Panc1 (cell line): ENCODE data around the gene ZRANB1. TPM values are rescaled to one million over a fixed set of nuclear protein-coding genes. Genes with fewer than 3 reads are reported as not detected.

Source experiments
- ATAC-seq: fragments of 200-7000 bp; cut with Tn5 transposase; 2 replicates; pipeline ENCODE4 v1.9.1; 2020; ENCODE audit warnings: mild to moderate bottlenecking, moderate library complexity
- BruUV-seq: library from RNA; stranded (reverse); fragments of 400-500 nt; replicated peaks from 2 replicates; lab custom pipeline; 2021; lab: Mats Ljungman, UMichigan
- CTCF ChIA-PET: fragments of 300-600 bp; sonication (Branson Sonifier 250); formaldehyde crosslinking; loops from one replicate; lab custom pipeline; 2022; ENCODE audit warnings: antibody characterized with exemption; lab: Charles Lee
- POLR2A ChIA-PET: fragments of 300-600 bp; sonication (Branson Sonifier 250); formaldehyde crosslinking; loops from one replicate; lab custom pipeline; 2022; ENCODE audit warnings: antibody characterized with exemption; lab: Charles Lee
- DNase-seq: peaks from one replicate; pipeline ENCODE4 v3.0.0-alpha.2; 2010; ENCODE audit warnings: low read depth, low spot score
- H3K27ac ChIP-seq: 2 replicates; pipeline ENCODE4 v1.5.1; 2011; ENCODE audit warnings: mild to moderate bottlenecking, low read length, inconsistent platforms
- H3K27me3 ChIP-seq: fragments of 200-500 bp; sonication (Bioruptor generic); 2 replicates; pipeline ENCODE4 v1.6.0; 2014; ENCODE audit warnings: low read length, inconsistent platforms; ENCODE audit not compliant: control insufficient read depth, insufficient read depth
- H3K36me3 ChIP-seq: fragments of 200-500 bp; sonication (Bioruptor generic); 2 replicates; pipeline ENCODE4 v1.5.1; 2014; ENCODE audit warnings: inconsistent platforms, mild to moderate bottlenecking, low read length, moderate library complexity; ENCODE audit not compliant: control insufficient read depth, insufficient read depth
- H3K4me1 ChIP-seq: 2 replicates; pipeline ENCODE4 v1.5.1; 2011; ENCODE audit warnings: inconsistent platforms, mild to moderate bottlenecking, low read length, moderate library complexity; ENCODE audit not compliant: control insufficient read depth, insufficient read depth
- H3K4me3 ChIP-seq, 2 experiments: 2 replicates each; pipeline ENCODE4 v1.5.1; 2011 to 2012; ENCODE audit warnings: low read depth in 2 of 2, low read length in 2 of 2, mild to moderate bottlenecking in 2 of 2, inconsistent platforms in 1 of 2, moderate library complexity in 1 of 2
- H3K9me3 ChIP-seq: fragments of 200-500 bp; sonication (Bioruptor generic); 2 replicates; pipeline ENCODE4 v1.5.1; 2014; ENCODE audit warnings: low read depth, mild to moderate bottlenecking, inconsistent platforms, low read length, moderate library complexity; ENCODE audit not compliant: control insufficient read depth, insufficient read depth
- POLR2AphosphoS5 ChIP-seq: IDR thresholded peaks from 2 replicates; pipeline ENCODE4 v1.6.1; 2012; ENCODE audit warnings: mild to moderate bottlenecking, low read depth, low read length, moderate library complexity
- SIN3A ChIP-seq: IDR thresholded peaks from 2 replicates; pipeline ENCODE4 v1.6.1; 2012; ENCODE audit warnings: low read depth, mild to moderate bottlenecking, low read length, moderate library complexity, borderline replicate concordance; ENCODE audit not compliant: insufficient read depth
- TCF7L2 ChIP-seq: IDR thresholded peaks from 2 replicates; pipeline ENCODE4 v1.6.1; 2011; ENCODE audit warnings: mild to moderate bottlenecking, low read depth, low read length, inconsistent platforms
- in situ Hi-C: cut with HindIII; loops from 2 replicates; pipeline ENCODE4 v1.10.0; 2016; ENCODE audit warnings: low sequenced_read_pairs, low pct_unique_long_range_greater_than_20kb
- intact Hi-C: fragments of 100-400 bp; cut with micrococcal nuclease; formaldehyde crosslinking; loops from one replicate; pipeline ENCODE4 v1.10.0; 2022; ENCODE audit not compliant: unreplicated experiment
- total RNA-seq: library from RNA; stranded (reverse); gene quantifications from one replicate; pipeline ENCODE4 v1.2.1, GENCODE V29; 2021; ENCODE audit not compliant: unreplicated experiment
- TF ChIP-seq, protein P1 (sequence below): fragments of 450-650 bp; IDR thresholded peaks from 2 replicates; pipeline ENCODE4 v1.5.1; 2017; ENCODE audit warnings: mild to moderate bottlenecking
- TF ChIP-seq, protein P2 (sequence below), 2 experiments: IDR thresholded peaks; 2 replicates each; pipeline ENCODE4 v1.6.1; 2011 to 2012; ENCODE audit warnings: low read depth in 2 of 2, control low read depth in 1 of 2, low read length in 1 of 2, mild to moderate bottlenecking in 1 of 2, moderate library complexity in 1 of 2; ENCODE audit not compliant: insufficient read depth in 1 of 2

The ZRANB1 gene
- total RNA-seq, 1 experiment from 2014 or later = 23.2 TPM

DNA sequence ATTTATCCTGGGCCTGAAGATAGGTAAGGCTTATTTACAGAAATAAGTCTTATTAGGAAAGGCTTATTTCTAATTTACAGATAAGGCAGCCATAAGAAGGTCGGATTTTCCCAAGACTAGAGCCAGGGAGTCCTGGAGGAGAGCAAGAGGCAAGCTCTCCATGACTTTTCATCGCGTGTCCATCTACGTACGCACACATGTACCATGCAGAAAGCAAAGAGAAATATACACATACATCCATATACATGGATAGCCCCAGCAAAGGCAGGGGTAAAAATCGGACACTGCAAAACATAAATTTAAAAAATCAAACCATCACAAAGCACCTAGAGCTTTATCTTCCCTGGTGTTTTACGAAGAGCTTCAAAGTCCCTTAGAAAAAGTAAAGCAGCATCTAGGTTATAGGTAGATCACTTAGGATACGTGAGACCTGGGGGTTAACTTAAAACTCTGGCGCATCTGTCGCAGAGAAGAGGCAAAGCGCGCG lies 25.8 kb upstream of the ZRANB1 start:
- BruUV-seq = TSS peak; percentile 93
- ChIA-PET CTCF (no interaction called here), POLR2A (interaction anchor here (0.5 to 0.6 kb wide), 2 partner anchors 107 to 149 kb away, joined by 3 to 7 read pairs; no protein-coding TSS in a partner anchor)
- H3K27ac ChIP-seq = peak overlapping the region; percentile 91
- peak; percentile 17 for ATAC-seq
- in situ Hi-C loops (no loop called here), intact Hi-C loops (no loop called here)
- no peaks in the 10 kb centered on the region for H3K27me3 ChIP-seq
- peak overlapping the region; percentile 80 to 85 for H3K4me3 ChIP-seq
- TF ChIP-seq SIN3A = no peak
- TF ChIP-seq, protein P1, sequence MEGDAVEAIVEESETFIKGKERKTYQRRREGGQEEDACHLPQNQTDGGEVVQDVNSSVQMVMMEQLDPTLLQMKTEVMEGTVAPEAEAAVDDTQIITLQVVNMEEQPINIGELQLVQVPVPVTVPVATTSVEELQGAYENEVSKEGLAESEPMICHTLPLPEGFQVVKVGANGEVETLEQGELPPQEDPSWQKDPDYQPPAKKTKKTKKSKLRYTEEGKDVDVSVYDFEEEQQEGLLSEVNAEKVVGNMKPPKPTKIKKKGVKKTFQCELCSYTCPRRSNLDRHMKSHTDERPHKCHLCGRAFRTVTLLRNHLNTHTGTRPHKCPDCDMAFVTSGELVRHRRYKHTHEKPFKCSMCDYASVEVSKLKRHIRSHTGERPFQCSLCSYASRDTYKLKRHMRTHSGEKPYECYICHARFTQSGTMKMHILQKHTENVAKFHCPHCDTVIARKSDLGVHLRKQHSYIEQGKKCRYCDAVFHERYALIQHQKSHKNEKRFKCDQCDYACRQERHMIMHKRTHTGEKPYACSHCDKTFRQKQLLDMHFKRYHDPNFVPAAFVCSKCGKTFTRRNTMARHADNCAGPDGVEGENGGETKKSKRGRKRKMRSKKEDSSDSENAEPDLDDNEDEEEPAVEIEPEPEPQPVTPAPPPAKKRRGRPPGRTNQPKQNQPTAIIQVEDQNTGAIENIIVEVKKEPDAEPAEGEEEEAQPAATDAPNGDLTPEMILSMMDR = no peak
- TF ChIP-seq, protein P2, sequence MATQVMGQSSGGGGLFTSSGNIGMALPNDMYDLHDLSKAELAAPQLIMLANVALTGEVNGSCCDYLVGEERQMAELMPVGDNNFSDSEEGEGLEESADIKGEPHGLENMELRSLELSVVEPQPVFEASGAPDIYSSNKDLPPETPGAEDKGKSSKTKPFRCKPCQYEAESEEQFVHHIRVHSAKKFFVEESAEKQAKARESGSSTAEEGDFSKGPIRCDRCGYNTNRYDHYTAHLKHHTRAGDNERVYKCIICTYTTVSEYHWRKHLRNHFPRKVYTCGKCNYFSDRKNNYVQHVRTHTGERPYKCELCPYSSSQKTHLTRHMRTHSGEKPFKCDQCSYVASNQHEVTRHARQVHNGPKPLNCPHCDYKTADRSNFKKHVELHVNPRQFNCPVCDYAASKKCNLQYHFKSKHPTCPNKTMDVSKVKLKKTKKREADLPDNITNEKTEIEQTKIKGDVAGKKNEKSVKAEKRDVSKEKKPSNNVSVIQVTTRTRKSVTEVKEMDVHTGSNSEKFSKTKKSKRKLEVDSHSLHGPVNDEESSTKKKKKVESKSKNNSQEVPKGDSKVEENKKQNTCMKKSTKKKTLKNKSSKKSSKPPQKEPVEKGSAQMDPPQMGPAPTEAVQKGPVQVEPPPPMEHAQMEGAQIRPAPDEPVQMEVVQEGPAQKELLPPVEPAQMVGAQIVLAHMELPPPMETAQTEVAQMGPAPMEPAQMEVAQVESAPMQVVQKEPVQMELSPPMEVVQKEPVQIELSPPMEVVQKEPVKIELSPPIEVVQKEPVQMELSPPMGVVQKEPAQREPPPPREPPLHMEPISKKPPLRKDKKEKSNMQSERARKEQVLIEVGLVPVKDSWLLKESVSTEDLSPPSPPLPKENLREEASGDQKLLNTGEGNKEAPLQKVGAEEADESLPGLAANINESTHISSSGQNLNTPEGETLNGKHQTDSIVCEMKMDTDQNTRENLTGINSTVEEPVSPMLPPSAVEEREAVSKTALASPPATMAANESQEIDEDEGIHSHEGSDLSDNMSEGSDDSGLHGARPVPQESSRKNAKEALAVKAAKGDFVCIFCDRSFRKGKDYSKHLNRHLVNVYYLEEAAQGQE (IDR thresholded peaks at IDR 0.05; ENCODE audit: insufficient read depth in 1 of 2, low read depth in 2 of 2, low read length in 1 of 2) = no peak
- no peak for TF ChIP-seq POLR2AphosphoS5
- no peak for TF ChIP-seq TCF7L2
- H3K9me3 ChIP-seq = no peaks in the 10 kb centered on the region
- peaks cover 26% of the 10 kb centered on the region for H3K4me1 ChIP-seq
- no peak for DNase-seq
- H3K36me3 ChIP-seq = peaks cover 5% of the 10 kb centered on the region; the same call in 1 of the 2 replicates

DNA sequence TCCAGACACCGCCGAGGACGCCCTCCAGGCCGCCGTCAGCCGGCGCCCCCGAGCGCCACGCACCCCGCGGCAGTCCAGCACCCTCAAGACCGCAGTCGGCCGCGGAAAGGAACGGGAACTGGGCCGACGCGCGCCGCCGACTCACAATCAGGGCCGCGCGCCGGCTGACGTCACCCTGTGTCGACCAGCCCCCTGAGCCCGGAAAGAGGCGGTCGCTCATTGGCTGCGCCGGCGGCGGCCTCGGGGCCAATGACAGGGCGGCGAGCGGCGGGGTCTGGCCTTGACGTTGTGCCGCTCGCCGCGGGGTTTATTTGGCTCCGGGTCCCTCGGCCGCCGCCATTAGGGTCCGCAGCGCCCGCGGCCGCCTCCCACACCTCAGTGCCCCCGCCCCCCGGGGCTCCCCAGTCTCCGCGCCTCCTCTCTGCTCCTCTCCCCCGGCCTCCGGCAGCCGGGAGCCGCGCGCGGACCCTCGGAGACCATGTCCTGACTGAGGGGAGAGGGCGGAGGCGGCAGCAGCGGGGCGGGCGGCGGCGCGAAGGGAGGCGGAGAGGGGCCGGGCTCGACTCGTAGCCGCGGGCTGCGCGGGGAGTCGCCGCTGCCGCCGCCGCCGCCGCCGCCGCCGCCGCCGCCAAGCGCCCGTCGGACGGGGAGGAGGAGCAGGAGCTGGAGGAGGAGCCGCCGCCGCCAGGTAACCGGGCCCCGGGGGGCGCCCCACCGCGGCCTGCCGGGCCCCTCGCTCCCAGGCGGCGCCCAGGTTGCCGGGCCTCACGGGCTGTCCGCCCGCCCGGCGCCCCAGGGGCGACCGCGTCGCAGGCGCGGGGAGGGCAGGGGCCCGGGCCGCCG lies 25.1 kb upstream of the ZRANB1 start:
- DNase-seq (peak; percentile 43), ATAC-seq (peak; percentile 99)
- Histone ChIP-seq H3K27me3 (no peaks in the 10 kb centered on the region), H3K27ac (peak overlapping the region; percentile 91), H3K9me3 (no peaks in the 10 kb centered on the region), H3K4me1 (peaks cover 22% of the 10 kb centered on the region), H3K4me3 (peak overlapping the region; percentile 85), H3K36me3 (peaks cover 5% of the 10 kb centered on the region; the same call in 1 of the 2 replicates)
- TF ChIP-seq SIN3A (peak; percentile 37; the same call in 1 of the 2 replicates), POLR2AphosphoS5 (peak; percentile 94), TCF7L2 (peak; percentile 50; the same call in 1 of the 2 replicates)
- TF ChIP-seq, protein P2 (IDR thresholded peaks at IDR 0.05; ENCODE audit: insufficient read depth in 1 of 2, low read depth in 2 of 2, low read length in 1 of 2) = no peak
- TF ChIP-seq, protein P1 = no peak; the same call in 1 of the 2 replicates
- ChIA-PET CTCF (no interaction called here), POLR2A (interaction anchor here (0.6 kb wide), 2 partner anchors 65 to 146 kb away, joined by 5 to 7 read pairs; no protein-coding TSS in a partner anchor)
- BruUV-seq = no TSS peak
- intact Hi-C loops (no loop called here), in situ Hi-C loops (no loop called here)
